Posterior cingulate gyrus (tissue), 11 donors: ENCODE results near the gene TAF15.

ENCODE experiments used
- DNase-seq, 10 donors: peaks; one replicate each; pipeline versions ENCODE4 v3.0.0 to v3.0.0-alpha.2; 2020 to 2021; ENCODE audit warnings: mixed read lengths in 3 of 10
- intact Hi-C: fragments of 100-400 bp; cut with DNase I; formaldehyde crosslinking; loops from one replicate; pipeline ENCODE4 v1.15.1; 2023

The TAF15 gene

GRCh38 chr17:35784895-35785294 lies 24.4 kb upstream of the TAF15 start:
- no peak for DNase-seq
- intact Hi-C loops = no loop called here

GRCh38 chr17:35786941-35787432 lies 22.3 kb upstream of the TAF15 start:
- intact Hi-C loops = no loop called here
- DNase-seq = no peak

DNA sequence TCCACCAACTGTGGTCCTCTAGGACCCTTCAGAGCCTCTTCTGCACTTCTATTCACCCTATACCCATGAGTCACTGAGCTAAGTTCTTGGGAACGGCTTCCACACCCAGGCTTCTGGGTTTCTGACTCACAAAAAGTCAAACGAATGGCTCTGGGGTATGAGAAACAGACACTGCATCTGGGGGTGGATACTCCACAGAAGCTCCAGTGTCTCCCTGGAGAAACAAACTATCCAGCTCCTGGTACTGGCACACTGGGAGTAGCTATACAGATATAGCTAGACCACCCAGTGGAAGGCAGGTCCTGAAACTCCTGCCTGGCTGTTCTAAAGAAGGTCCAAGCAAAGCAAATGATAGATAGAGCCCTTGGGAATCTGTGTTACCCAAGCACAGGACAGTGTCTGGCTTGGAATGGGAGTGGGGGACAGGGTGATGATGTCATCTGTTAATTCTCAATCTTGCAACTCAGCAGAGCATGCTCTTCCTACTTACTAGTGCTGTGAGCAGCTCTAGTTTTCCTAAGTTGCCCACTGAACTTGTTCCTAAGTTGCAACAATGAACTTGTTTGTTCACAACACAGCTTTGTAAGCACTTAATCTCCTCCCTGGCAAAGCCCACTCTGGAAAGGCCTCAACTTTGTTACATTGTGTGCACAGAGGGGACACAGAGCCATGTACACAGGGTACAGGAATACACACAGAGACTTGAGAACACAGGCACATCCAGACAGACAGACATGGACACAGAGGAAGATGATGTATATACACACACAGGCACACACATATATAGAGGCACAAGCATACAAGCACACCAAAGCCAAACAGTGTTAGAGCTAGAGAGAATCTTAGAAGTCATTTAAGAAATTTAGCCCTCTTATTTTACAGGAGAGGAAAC lies 20.6 kb upstream of the TAF15 start:
- intact Hi-C loops = no loop called here
- DNase-seq = no peak

- no peak for DNase-seq
- intact Hi-C loops = no loop called here
These were observed 18.4 kb upstream of the TAF15 start for GRCh38 chr17:35790841-35791240.

- intact Hi-C loops = no loop called here
- DNase-seq = no peak
These were observed 17.5 kb upstream of the TAF15 start for GRCh38 chr17:35791681-35792350.

DNA sequence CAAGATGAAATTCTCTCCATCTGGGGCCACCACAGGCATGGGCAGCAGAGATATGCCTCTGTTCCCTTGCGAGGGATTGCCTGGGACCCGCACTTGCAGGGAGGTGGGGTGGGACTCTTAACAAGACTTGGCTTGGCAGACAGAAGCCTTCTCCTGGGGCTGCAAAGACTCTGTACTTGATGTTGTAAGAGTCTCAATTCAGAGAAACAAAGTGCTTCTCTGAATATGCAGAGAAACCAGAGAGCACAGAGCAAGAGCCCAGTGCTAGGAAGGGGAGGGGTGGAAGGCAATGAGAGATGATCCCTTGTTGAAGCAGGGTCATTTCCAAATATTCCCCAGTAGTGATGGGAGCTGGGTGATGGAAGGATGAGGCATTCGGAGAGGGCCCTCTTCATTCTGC lies 16.0 kb upstream of the TAF15 start:
- DNase-seq = no peak
- intact Hi-C loops = no loop called here

DNA sequence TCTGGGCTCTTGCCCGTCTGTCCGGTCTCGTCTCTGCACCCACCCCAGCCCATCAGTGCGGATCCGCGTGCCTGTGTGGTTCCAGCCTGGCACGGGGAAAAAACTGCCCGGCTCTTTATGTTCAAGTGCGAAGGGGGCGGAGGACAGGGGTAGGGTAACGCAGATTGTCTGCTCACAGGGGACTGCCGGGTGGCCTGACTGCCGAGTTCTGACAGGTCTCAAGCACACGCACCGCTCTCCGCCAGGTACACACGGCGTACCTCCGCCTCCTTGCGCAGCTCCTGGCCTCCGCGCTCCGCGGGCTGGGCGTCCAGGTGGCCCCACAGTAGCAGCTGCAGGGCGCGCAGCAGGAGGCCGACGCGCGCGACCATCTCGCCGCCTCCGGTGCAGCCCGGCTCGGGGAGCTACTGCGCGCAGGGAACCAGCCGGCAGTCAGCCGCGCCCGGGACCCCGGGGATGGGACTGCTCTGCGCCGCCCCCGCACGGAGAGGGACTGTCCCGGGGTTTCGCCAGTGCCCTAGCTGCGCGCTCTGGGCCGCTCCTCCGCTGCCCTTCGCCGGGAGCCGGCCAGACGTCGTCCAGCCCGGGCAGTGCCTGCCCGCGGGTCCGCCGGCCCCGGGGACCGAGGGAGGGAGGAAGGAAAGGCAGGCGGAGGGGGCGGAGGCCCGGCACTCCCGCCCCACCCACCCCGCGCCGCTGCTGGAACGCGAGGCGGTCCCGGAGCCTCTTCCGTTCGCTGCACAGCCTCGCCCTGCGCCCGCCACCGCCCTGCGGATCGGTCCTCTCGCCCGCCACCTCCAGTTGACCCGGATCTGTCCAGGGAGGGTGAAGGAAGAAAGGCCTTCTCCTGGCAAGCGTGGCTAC lies 14.0 kb upstream of the TAF15 start, which contains the start of gene MMP28:
Gene MMP28 (minus strand): TSS at position 635 of the 864 bp plus-strand sequence. CDS start 264 bp downstream, at position 371.
- peak in 3 of 10 donors; percentile 30 to 85 (median 78) for DNase-seq
- intact Hi-C loops = no loop called here

DNA sequence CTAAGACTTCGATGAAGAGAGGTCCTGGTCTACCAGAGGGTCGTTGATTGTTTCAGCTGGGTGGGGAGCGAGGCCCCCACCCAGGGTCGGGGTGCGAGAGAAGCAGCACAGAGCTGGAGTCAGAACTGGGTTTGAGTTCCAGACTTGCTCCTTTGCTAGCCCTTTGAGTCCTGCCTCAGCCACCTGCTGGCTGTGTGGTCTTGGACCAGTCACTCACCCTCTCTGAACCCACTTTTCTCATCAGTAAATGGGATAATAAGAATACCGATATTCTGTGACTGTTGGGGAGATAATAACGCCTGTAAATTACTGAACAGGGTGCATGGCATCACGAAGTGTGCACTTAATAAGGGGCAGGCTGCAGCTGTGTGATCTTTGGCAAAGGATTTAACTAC lies 13.4 kb upstream of the TAF15 start:
- intact Hi-C loops = no loop called here
- DNase-seq = no peak

GRCh38 chr17:35796942-35797341 lies 12.3 kb upstream of the TAF15 start:
- DNase-seq = no peak
- intact Hi-C loops = no loop called here

DNA sequence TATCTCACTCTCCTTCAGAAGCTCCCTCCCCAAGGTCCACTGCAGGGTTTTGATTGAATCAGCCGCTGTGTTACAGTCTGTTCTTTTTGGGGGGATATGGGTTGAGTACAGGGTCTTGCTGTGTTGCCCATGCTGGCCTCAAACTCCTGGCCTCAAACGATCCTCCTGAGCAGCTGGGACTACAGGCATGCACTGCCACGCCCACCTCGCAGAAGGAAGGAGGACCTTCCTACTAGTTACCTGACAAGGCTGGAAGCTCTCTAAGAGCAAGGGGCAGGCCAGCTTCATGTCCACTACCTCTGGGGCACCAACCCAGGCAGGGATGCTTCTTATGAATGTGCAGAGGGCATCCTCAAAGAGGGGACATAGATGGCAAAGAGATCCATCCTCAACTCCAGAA lies 11.9 kb upstream of the TAF15 start:
- no peak for DNase-seq
- intact Hi-C loops = no loop called here

DNA sequence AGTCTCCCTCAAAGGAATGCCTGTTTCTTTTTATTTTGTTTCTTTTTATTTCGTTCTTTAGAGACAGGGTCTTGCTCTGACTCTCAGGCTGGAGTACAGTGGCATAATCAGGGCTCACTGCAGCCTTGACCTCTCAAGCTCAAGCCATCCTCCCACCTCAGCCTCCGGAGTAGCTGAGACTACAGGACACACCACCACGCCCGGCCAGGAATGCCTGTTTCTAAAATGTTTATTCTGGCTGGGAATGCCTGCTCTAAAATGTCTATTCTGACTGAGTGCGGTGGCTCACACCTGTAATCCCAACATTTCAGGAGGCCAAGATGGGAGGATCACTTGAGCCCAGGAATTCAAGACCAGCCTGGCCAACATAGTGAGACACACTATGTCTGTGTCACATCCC lies 11.4 kb upstream of the TAF15 start:
- DNase-seq = no peak
- intact Hi-C loops = no loop called here

GRCh38 chr17:35799942-35800341 lies 9.3 kb upstream of the TAF15 start:
- DNase-seq = peak in 9 of 10 donors; percentile 48 to 93 (median 72)
- intact Hi-C loops = no loop called here

DNA sequence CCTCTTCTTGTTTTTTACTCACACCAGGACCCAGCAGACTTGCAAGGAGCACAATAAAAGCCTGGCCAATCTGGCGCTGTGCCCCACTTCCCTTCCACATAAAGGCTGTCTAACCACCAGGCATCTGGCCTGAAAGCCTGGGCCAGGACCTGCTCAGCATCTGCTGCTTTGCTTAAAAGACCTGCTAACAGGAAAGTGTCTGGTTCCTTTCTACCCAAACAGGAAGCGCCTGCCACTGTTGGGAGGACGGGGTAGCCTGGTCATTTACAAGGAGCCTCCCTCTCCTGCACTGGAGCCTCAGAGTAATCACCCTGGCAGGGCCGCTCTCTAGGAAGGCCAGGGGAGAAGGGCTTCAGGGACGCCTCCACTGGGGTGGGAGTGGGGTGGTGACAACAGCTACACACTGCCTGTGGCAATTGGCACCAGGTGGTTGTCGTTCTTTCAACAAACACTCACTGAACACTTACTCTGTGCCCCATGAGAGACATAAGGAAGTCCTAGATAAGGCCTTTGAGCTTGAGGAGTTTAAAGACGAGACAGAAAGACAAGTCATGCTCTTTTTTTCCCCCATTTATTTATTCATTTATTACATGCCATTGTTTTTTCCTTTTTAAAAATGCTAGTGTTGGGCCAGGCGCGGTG lies 7.6 kb upstream of the TAF15 start:
- intact Hi-C loops = no loop called here
- peak; percentile 31 to 91 (median 57) for DNase-seq

DNA sequence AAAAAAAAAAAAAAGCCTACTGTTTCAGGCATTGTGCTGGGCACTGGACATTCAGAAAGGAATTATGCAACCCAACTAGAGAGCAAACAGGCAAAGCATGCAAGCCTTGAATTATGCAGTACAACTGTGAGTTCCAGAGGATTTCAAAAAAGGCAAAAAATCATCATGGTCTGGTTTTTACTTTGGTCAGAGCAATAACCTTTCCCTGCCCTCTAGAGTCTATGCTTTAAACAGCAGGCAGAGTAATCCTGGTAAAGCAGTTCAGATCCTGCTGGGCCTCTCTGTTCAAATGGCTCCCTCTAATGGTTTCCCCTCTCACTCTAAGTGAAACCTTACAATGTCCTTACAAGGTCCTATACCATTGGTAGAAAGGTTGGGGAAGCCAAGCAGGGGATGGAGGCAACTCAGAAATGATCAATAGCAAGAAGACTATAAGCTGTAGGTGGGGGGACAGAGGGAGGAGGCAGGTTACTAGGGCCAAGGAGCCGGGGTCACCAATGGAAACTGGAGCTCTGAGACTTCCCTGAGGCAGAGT lies 4.6 kb upstream of the TAF15 start:
- intact Hi-C loops = loop anchor here (1.0 to 5.0 kb wide), 2 partner anchors 40 to 237 kb away; no protein-coding TSS in a partner anchor
- no peak for DNase-seq

GRCh38 chr17:35807371-35808144 lies 1.7 kb upstream of the TAF15 start:
- intact Hi-C loops = loop anchor here (5.0 kb wide), 1 partner anchor 240 kb away; no protein-coding TSS in a partner anchor

DNA sequence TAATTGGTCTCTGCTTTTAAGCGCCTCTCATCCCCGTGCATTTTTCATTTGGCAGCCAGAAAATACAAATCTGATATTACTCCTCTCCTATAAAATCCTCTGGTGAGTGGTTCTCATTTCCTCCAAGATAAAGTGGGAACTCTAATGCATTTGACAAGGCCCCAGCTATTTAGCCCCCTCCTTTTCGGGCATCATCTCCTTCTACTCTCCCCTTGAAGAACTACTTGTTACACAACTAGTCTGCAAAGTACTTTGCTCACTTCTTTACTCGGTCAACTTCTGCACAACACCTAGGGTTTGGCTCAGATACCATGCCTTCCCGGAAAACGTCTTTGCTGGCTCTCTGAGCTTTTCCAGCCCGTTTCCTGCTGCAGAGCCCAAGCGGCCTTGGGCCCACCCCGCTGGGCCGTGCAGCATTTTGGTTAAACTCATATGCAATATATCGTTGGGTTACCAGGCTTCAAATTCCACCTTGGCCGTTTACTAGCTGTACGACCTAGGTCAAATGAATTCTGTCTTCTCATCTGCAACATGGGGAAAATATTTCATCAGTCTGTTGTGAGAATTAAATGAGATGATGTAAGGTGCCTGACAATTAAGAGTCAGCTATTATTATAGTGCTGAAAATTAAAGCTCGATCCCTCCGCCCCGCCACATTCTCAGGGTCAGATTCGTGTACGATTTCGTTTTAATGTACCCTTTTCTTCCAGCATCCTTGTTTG lies 883 bp upstream of the TAF15 start:
- no peak for DNase-seq
- intact Hi-C loops = loop anchor here (5.0 kb wide), 1 partner anchor 241 kb away; no protein-coding TSS in a partner anchor

More at GRCh38 chr17:35807371-35808144, 1.7 kb upstream of the TAF15 start:
- no peak for DNase-seq

DNA sequence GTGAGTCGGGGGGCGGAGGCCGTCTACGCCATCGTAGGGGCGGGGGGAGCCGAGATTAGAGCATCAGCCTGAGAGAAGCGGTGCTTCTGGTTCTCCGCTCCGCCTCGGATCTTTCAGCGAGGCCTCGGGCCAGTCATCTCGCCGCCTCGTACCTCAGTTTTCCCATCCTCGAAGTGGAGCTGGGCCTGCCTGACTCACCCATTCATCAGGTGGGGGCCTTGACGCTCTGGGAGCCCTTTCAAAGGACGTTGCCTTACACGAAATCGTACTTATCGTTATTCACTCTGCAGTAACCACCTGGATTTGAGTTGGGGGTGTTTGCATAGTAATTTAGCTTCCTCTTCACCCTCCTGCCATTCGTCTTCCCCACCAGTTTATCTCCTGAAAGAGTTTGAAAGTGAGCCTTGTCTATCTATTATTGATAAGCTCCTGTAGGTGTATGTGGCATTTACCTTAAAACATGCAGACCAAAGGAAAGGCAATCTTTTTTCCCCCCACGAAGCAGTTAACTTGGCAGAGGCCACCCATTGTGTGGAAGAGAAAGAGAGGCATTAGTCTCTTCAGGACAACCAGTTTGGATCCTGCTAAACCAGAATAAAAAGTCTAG lies 674 bp downstream of the TAF15 start:
- intact Hi-C loops = loop anchor here (1.0 to 5.0 kb wide), 2 partner anchors 46 to 243 kb away; no protein-coding TSS in a partner anchor
- no peak for DNase-seq

- no peak for DNase-seq
- intact Hi-C loops = no loop called here
These were observed 2.5 kb downstream of the TAF15 start for GRCh38 chr17:35811759-35812158.
